T-helper 2 cell (primary cell): ENCODE data around the gene LYPD6B.
A peak's percentile ranks its signal among the peaks of the same experiment; 100 is the strongest.

ENCODE experiments used
- DNase-seq, 5 experiments: peaks; one replicate each; pipeline versions ENCODE4 v3.0.0 to v3.0.0-alpha.2; 2012 to 2022

Gene LYPD6B

DNA sequence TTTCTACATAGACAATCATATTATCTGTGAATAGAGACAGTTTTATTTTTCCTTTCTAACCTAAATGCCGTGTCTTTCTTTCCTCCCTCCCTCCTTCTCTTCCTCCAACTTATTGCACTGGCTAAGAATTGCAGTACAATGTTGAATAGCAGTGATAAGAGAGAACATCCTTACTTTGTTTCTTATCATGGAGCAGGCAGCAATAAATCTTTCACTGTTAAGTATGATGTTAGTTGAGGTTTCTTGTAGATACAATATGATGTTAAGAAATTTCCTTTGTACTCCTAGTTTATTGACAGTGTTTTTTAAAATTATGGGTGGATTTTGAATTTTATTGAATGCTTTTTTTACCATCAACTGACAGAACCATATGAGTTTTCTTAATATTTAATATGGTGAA is 6.0 kb downstream of the LYPD6B start:
- DNase-seq: no peak

- no peak for DNase-seq
Measured at GRCh38 chr2:149047118-149047517, 8.6 kb downstream of the LYPD6B start.

DNA sequence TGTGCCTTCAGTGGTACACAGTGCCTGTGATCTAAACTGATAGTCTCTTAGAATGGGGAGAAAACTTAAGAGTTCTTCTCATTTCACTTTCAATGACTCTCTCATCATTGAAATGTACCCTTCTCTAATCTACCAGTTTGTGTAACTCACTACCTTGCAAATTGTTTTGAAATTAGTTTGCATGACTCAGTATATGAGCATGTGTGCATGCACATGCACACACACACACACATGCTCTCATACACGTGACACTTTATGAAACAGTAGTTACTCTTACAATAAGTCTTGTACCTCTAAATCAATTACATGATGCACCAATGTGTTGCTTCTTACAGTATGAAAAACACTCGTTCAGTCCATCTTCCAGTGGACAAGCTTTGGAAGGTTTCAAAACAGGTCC is 10.6 kb downstream of the LYPD6B start:
- DNase-seq: no peak

- DNase-seq: peak in 1 of 5 experiments; percentile 63
Measured at GRCh38 chr2:149050188-149050587, 11.7 kb downstream of the LYPD6B start.

GRCh38 chr2:149055751-149056150 is 17.3 kb downstream of the LYPD6B start:
- no peak for DNase-seq

GRCh38 chr2:149056541-149057255 is 18.2 kb downstream of the LYPD6B start:
- DNase-seq: no peak

GRCh38 chr2:149057401-149057800 is 18.9 kb downstream of the LYPD6B start:
- DNase-seq: no peak

DNA sequence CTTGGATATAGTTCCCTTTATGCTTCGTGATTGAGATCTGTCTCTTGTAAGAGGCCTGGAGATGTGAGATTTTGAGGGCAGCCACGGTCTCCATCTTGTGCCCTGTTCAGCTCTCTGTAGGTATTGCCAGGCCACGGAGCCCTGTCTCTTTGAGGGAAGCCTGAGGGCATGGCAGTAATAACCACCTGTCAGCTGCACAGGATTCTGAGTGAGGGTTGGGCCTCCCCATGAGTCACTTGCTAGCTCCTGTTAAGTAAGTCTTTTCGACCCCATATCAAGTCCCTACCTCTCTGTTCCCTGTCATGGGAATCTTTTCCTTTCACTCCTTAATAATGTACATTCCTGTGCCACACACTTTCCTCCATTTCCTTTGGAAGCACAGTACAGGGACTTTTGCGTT is 20.4 kb downstream of the LYPD6B start:
- DNase-seq: no peak

- no peak for DNase-seq
Measured at GRCh38 chr2:149059822-149060221, 21.3 kb downstream of the LYPD6B start.

DNA sequence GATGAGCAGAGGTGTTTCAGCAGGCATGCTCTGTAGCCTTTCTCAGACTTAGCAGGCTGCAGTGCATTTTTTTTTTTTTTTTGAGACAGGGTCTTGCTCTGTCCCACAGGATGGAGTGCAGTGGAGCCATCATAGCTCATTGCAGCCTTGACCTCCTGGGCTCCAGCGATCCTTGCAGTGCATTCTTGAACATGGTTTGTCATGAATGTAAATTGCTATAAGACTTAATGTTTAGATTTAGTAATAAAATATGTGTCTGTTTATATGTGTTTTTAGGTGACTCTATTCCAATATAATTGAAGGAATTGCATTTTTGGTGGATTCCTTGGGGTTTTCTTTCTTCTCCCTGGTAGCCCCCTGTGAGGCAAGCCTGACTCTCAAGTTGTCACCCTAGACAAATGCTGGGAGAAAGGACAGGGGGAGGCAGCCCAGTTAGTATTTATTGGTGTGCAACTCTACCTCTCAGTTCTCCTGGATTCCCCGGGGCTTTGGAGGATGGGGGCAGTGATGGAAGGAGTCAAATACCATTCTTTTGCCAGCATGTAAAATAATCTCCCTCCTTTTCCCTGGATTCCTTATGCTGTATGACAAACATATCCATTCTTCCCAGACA is 22.7 kb downstream of the LYPD6B start:
- no peak for DNase-seq

GRCh38 chr2:149062531-149062930 is 24.0 kb downstream of the LYPD6B start:
- no peak for DNase-seq

GRCh38 chr2:149063177-149063576 is 24.7 kb downstream of the LYPD6B start:
- DNase-seq: no peak

DNA sequence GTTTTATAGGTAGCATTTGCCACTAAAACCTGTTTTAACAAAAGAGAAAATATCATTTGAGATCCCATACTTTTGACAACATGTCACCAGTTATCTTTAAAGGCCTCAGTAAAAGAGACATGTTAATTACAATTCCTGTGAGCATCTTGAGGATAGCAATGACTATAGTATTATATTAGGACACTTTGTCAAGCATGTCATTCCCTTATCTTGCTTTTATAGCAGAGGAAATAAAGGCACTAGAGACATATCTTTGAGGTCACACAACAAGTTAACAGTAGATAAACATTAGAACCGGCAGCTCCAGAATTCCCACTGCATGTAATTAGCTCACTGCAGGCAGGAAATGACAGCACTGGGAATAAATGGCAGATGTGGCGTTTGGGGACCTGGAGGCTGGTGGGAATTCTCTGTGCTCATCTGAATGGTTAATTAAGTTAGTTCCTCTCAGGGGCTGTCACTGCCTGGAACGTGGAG is 25.9 kb downstream of the LYPD6B start:
- DNase-seq: no peak

DNA sequence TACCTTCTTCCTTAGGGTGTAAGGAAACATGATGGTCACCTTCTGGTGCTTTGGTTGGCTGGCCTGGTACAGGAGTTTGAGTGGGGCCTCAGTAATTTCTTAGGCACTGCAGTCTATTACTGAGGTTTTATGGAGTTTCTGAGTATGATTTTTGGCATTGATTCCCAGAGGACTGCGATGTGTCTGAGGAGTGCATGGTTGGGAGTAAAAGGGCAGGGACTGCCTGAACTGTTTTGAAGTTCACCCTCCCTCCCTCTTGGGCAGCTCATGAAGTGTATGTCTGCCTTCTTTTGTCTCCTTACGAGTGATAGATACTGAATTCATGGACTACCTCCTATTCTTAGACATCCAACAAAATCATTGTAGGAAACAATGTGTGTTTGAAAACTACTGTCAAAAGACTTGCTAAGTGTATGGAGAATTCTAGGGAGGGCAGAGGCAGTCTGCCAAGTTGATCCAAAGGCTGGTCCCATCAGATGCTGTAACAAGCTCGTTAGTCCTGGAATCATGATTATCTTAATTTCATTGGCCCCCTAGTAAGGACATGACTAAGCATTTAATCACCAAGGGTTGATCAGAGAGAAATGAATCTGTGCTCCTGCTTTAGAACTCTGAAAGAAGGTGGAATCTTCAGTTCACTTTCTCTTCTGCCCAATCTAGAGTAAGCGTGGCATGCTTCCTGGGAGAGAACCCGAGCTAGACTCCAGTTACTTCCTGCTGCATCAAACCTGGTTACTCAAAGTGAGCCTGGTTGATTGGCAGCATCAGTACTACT is 26.5 kb downstream of the LYPD6B start:
- DNase-seq: peak in 1 of 5 experiments; percentile 19

DNA sequence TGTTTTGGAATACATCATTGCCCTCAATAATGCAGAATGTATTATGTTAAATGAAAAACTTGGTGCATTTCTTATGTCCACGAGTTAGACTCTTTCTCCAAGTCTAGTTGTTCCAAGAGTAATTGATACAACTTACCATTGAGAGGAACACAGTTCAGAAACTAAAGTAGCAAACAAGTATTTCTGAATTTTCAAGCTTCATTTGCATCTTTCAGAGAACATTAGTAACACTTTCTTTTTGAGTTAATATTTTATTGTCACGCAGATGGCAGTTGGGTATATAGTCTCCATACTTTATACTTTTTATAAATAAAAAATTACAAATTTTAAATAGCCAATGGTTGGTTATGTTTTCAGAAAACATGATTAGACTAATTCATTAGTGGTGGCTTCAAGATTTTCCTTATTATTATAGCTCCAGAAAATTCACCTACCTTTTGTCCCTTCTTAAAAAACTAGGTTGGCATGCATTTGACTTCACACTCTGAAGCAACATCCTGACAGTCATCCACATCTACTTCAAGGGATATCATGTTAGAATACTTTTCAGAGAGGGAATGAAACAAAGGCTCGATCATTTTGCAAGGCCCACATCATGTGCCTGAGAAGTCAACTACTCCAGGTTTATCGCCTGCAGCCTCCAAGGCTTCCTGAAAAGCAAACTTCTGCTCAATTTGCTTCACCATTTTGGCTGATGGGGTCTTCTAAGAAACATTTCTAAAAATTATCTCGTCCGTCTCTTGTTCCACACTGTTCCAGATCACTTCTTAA is 29.9 kb downstream of the LYPD6B start:
- DNase-seq: no peak

DNA sequence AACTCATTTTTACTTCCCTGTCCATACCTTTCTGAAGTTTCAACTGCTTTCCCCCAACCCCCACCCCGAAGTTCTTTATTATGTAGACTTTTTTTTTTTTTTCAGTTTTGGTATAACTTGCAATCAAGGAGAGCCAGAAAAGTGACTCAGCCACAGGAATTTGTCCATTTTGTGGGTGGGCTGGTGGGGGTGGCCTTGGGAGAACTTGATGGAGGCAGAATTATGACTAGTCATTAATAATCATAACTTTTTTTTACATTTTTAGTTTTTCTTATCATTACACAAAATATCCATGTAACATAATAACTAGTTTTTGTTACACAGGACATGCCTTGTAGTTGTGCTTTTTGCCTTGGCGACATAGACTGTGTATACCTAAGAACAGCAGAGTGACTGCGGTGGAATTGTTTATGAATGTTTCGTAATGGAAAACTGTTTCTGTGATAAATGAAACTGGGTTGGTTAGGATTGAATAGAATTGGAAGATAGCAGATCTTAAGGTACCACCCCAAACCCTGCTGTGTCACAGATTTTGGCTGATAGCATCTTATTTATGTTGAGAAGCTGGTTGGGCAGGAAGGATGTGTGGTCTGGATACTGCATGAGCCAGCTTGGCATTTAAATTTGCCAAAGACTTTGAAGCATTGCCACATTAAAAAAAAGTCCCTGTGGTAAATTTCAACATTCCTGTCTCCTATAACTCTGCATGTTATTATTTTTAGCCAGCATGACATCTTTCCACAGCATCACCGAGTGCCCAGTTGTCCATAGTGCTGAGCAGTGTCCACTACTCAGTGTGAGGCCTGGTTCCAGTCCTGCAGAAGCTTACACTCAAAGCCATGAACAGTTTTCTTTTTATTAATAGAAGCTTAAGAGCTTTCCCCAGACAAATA is 30.7 kb downstream of the LYPD6B start:
- DNase-seq: peak in 4 of 5 experiments; percentile 6 to 97 (median 26)

DNA sequence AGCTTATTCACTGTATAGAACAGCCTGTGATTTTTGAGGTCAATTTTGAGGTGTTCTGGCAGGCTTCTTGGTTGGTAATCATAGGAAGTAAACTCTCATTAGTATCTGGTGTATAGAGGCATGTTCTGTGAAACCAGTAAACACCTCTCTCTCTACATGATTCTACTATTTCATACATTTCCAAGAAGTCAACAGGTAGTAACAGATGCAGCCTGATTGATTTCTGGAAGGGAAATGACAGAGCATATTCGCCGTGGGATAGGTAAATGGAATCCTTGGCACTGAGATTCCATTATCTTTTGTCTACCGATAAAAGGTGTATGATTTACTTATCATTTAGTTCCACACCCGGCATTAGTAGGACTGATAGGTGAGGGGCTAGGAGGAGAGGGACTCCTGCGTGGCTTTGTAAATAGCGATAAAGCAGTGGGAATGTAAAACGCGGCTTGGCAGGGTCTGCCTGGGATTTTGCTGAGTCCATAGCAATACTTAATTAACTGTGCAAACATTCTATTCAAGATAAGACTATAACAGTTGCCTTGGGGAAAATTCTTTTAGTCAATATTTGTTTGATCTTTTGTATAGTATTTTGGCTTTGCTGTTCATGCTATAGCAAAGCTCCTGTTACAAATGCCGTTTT is 32.3 kb downstream of the LYPD6B start:
- DNase-seq: peak in 1 of 5 experiments; percentile 41

DNA sequence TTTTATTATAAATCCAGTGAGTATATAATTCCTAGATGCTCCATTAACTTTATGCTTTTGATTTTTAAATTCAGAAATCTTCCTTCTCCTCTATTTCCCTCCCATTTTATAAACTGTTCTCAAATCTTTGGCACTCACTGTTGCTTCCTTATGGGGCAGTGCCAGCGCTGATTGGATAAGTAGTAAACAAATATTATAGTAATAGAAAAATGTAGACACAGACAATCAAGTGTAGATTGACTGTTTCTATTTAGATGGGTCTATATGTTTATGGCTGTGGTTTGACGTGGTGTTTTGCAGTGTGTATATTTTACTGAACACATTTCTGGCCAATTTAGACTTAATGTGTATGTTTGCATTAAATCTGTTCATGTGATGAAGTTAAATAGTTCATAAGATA is 36.6 kb downstream of the LYPD6B start:
- DNase-seq: no peak

DNA sequence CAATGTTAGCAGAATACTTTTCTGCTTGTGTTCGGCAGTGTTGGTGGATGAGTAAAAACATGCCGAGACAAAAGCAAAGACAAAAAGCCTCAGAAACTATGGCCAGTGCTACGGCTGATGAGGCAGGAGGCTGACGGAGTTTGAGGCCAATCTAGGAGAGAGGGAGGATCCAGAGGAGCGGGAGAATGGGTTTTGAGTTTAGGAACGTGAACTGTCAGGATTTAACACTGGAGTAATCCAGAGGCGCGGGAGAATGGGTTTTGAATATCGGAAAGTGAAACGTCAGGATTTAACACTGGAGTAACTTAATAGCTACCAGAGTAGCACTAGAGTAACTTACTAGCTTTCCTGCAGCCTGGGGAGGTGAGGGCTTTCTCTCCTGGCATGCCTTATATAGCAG is 37.4 kb downstream of the LYPD6B start:
- DNase-seq: no peak

- no peak for DNase-seq
Measured at GRCh38 chr2:149076863-149077412, 38.4 kb downstream of the LYPD6B start.

DNA sequence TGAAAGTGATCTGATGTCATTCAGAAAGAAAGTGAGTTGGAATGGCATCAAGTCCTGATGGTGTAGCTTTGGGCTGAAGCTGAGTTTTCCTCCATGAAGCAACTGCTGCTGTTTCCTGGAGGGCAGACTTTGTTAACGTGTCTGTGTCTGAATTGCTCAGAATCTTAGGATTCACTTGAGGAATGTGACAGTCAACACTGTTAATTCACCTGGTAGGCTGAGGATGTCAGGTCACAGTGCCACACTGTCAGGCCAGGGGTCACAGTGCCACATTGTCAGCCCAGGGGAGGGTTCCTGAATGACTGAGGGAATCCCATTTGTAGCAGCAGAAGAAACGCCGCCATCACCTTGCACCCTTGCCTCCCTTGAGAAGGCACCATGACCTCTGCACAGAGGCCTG is 39.4 kb downstream of the LYPD6B start:
- no peak for DNase-seq
